H1 (cell line): ENCODE measurements around the gene CORO6.

Experiments
- BRCA1 ChIP-seq: IDR thresholded peaks from 2 replicates; pipeline ENCODE4 v1.6.1; 2012; ENCODE audit warnings: low read depth, low read length, improper control_type of control experiment
- CREB1 ChIP-seq: IDR thresholded peaks from 2 replicates; pipeline ENCODE4 v1.6.1; 2012; ENCODE audit warnings: inconsistent platforms
- EP300 ChIP-seq, 2 experiments: IDR thresholded peaks; 1 replicate in 1 of 2; 2 replicates in 1 of 2; pipeline ENCODE4 v1.6.1; 2011 to 2012; ENCODE audit warnings: low read depth in 2 of 2, low read length in 2 of 2, mild to moderate bottlenecking in 2 of 2, borderline replicate concordance in 1 of 2, inconsistent platforms in 1 of 2, moderate library complexity in 1 of 2
- EZH2 ChIP-seq: fragments of 200-600 bp; sonication (generic); IDR thresholded peaks from 2 replicates; pipeline ENCODE4 v1.7.1; 2012; ENCODE audit warnings: low read depth, mild to moderate bottlenecking, moderate library complexity, low read length, inconsistent platforms; ENCODE audit not compliant: severe bottlenecking
- GABPA ChIP-seq: IDR thresholded peaks from 2 replicates; pipeline ENCODE4 v1.6.1; 2011; ENCODE audit warnings: mild to moderate bottlenecking, low read length, moderate library complexity, borderline replicate concordance; ENCODE audit not compliant: insufficient read depth
- HDAC2 ChIP-seq, 2 experiments: fragments of 300-600 bp in 1 of 2; sonication (generic) in 1 of 2; IDR thresholded peaks; 2 replicates each; pipeline ENCODE4 v1.6.1; 2011 to 2012; ENCODE audit warnings: low read depth in 2 of 2, low read length in 2 of 2, mild to moderate bottlenecking in 2 of 2, moderate library complexity in 2 of 2, borderline replicate concordance in 1 of 2, inconsistent platforms in 1 of 2
- POLR2A ChIP-seq, 2 experiments: IDR thresholded peaks; 1 replicate in 1 of 2; 2 replicates in 1 of 2; pipeline ENCODE4 v1.6.1; 2011; ENCODE audit warnings: low read depth in 2 of 2, low read length in 2 of 2, mild to moderate bottlenecking in 2 of 2; ENCODE audit errors: control extremely low read depth in 1 of 2
- RAD21 ChIP-seq, 2 experiments: IDR thresholded peaks in 1 of 2; conservative IDR thresholded peaks in 1 of 2; 2 replicates each; pipeline ENCODE4 v1.6.1; 2011; ENCODE audit warnings: low read depth in 2 of 2, low read length in 2 of 2, improper control_type of control experiment in 1 of 2, inconsistent platforms in 1 of 2, mild to moderate bottlenecking in 1 of 2, moderate library complexity in 1 of 2
- SP1 ChIP-seq: IDR thresholded peaks from 2 replicates; pipeline ENCODE4 v1.6.1; 2011; ENCODE audit warnings: low read depth, low read length
- TAF1 ChIP-seq: IDR thresholded peaks from 2 replicates; pipeline ENCODE4 v1.6.1; 2011; ENCODE audit warnings: mild to moderate bottlenecking, low read depth, low read length
- TAF7 ChIP-seq: optimal IDR thresholded peaks from 2 replicates; pipeline ENCODE3; 2011; ENCODE audit warnings: low read depth, mild to moderate bottlenecking, inconsistent platforms, low read length, moderate library complexity, borderline replicate concordance
- TF ChIP-seq, protein P1 (sequence below): IDR thresholded peaks from 2 replicates; pipeline ENCODE4 v1.6.1; 2011; ENCODE audit warnings: low read depth, mild to moderate bottlenecking, low read length; ENCODE audit not compliant: insufficient read depth
- TF ChIP-seq, protein P2 (sequence below), 3 experiments: IDR thresholded peaks; 1 replicate in 2 of 3; 2 replicates in 1 of 3; pipeline versions ENCODE4 v1.5.1 to v1.6.1; 2011; ENCODE audit warnings: low read length in 3 of 3, mild to moderate bottlenecking in 3 of 3, inconsistent platforms in 2 of 3, low read depth in 1 of 3, moderate library complexity in 1 of 3; ENCODE audit not compliant: insufficient read depth in 1 of 3; ENCODE audit errors: control extremely low read depth in 1 of 3

DNA sequence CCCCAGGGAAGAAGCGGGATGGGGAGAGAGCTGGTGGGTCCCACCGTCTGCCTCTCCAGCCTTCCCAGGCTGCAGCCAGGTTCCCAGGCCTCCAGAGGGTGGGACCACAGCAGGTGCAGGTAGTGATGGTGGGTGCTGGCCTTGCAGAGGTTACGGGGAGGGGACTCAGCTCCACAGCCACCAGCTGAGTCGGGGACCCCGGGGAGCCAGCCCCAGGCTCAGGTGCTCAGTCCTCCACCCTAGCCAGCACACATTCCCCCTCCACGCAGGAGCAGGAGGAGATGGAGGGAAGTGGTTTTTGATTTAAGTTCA lies 49.2 kb downstream of the CORO6 start:
- no peak for TF ChIP-seq EZH2
- TF ChIP-seq GABPA = no peak
- no peak for TF ChIP-seq TAF7
- TF ChIP-seq POLR2A (IDR thresholded peaks at IDR 0.05; ENCODE audit: control extremely low read depth in 1 of 2, low read depth in 2 of 2, low read length in 2 of 2) = no peak
- TF ChIP-seq, protein P1, sequence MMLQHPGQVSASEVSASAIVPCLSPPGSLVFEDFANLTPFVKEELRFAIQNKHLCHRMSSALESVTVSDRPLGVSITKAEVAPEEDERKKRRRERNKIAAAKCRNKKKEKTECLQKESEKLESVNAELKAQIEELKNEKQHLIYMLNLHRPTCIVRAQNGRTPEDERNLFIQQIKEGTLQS = no peak
- TF ChIP-seq, protein P2, sequence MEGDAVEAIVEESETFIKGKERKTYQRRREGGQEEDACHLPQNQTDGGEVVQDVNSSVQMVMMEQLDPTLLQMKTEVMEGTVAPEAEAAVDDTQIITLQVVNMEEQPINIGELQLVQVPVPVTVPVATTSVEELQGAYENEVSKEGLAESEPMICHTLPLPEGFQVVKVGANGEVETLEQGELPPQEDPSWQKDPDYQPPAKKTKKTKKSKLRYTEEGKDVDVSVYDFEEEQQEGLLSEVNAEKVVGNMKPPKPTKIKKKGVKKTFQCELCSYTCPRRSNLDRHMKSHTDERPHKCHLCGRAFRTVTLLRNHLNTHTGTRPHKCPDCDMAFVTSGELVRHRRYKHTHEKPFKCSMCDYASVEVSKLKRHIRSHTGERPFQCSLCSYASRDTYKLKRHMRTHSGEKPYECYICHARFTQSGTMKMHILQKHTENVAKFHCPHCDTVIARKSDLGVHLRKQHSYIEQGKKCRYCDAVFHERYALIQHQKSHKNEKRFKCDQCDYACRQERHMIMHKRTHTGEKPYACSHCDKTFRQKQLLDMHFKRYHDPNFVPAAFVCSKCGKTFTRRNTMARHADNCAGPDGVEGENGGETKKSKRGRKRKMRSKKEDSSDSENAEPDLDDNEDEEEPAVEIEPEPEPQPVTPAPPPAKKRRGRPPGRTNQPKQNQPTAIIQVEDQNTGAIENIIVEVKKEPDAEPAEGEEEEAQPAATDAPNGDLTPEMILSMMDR (IDR thresholded peaks at IDR 0.05; ENCODE audit: control extremely low read depth in 1 of 3, insufficient read depth in 1 of 3, low read depth in 1 of 3, low read length in 3 of 3) = no peak
- TF ChIP-seq RAD21 (IDR thresholded peaks at IDR 0.05 in 1 of 2, conservative IDR thresholded peaks at IDR 0.05 in 1 of 2; ENCODE audit: low read depth in 2 of 2, low read length in 2 of 2) = no peak
- TF ChIP-seq TAF1 = no peak
- no peak for TF ChIP-seq HDAC2 (IDR thresholded peaks at IDR 0.05; ENCODE audit: borderline replicate concordance in 1 of 2, low read depth in 2 of 2, low read length in 2 of 2)
- TF ChIP-seq CREB1 = no peak
- TF ChIP-seq BRCA1 = no peak
- TF ChIP-seq EP300 (IDR thresholded peaks at IDR 0.05; ENCODE audit: borderline replicate concordance in 1 of 2, low read depth in 2 of 2, low read length in 2 of 2) = no peak
- no peak for TF ChIP-seq SP1
